ENCODE results near the gene APOL3. TPM values are rescaled to one million over a fixed set of nuclear protein-coding genes. Genes with fewer than 3 reads are reported as not detected.

The APOL3 gene
- total RNA-seq, 1 donor from 2014 or later, result 2.3 TPM

- H3K36me3 Mint-ChIP-seq (ENCODE audit: low read depth, unreplicated experiment), result no peaks in the 10 kb centered on the region
- FAIRE-seq (no peak), DNase-seq (ENCODE audit: low read depth) (no peak)
- H3K9me3 ChIP-seq (ENCODE audit: insufficient read depth, low read depth, low read length), result no peaks in the 10 kb centered on the region
- H3K27me3 ChIP-seq (ENCODE audit: insufficient read depth, low read length), result no peaks in the 10 kb centered on the region
- H3K4me1 ChIP-seq (ENCODE audit: insufficient read depth, low read length), result peaks cover 4% of the 10 kb centered on the region
- no peaks in the 10 kb centered on the region for H3K79me2 ChIP-seq (ENCODE audit: insufficient read depth, low read length)
- no peaks in the 10 kb centered on the region for H3K36me3 ChIP-seq (ENCODE audit: insufficient read depth, low read length)
- no peak overlapping the region for H2AFZ ChIP-seq (ENCODE audit: low read depth, low read length)
- TF ChIP-seq EZH2 (IDR thresholded peaks at IDR 0.05; ENCODE audit: insufficient read depth, low read length) (no peak), CTCF (IDR thresholded peaks at IDR 0.05; ENCODE audit: insufficient read depth, low read depth, low read length) (no peak)
- no peaks in the 10 kb centered on the region for H3K9me3 Mint-ChIP-seq (ENCODE audit: unreplicated experiment)
- H3K27me3 Mint-ChIP-seq (ENCODE audit: low read depth, unreplicated experiment), result peaks cover 2% of the 10 kb centered on the region
- H3K27ac Mint-ChIP-seq (ENCODE audit: unreplicated experiment), result no peak overlapping the region
- H3K4me3 ChIP-seq (ENCODE audit: insufficient read depth, low read depth, low read length), result no peak overlapping the region
- H4K20me1 ChIP-seq (ENCODE audit: insufficient read depth, low read length), result no peaks in the 10 kb centered on the region
- H3K27ac ChIP-seq (ENCODE audit: low read depth, low read length), result no peak overlapping the region
- H3K4me1 Mint-ChIP-seq (ENCODE audit: low read depth, unreplicated experiment), result no peaks in the 10 kb centered on the region
- no peak overlapping the region for H3K4me2 ChIP-seq (ENCODE audit: low read length)
- no peak overlapping the region for H3K4me3 Mint-ChIP-seq (ENCODE audit: unreplicated experiment)
- no peak overlapping the region for H3K9ac ChIP-seq (ENCODE audit: low read length)
These were observed 49.2 kb downstream of the APOL3 start for GRCh38 chr22:36111316-36111715.

GRCh38 chr22:36110306-36110881 lies 50.2 kb downstream of the APOL3 start:
- Mint-ChIP-seq H3K36me3 (ENCODE audit: low read depth, unreplicated experiment) (no peaks in the 10 kb centered on the region), H3K4me1 (ENCODE audit: low read depth, unreplicated experiment) (no peaks in the 10 kb centered on the region), H3K4me3 (ENCODE audit: unreplicated experiment) (no peak overlapping the region), H3K27ac (ENCODE audit: unreplicated experiment) (no peak overlapping the region), H3K9me3 (ENCODE audit: unreplicated experiment) (no peaks in the 10 kb centered on the region), H3K27me3 (ENCODE audit: low read depth, unreplicated experiment) (peaks cover 7% of the 10 kb centered on the region)
- no peaks in the 10 kb centered on the region for H3K27me3 ChIP-seq (ENCODE audit: insufficient read depth, low read length)
- no peaks in the 10 kb centered on the region for H4K20me1 ChIP-seq (ENCODE audit: insufficient read depth, low read length)
- H3K36me3 ChIP-seq (ENCODE audit: insufficient read depth, low read length), result no peaks in the 10 kb centered on the region
- no peak for FAIRE-seq
- no peaks in the 10 kb centered on the region for H3K79me2 ChIP-seq (ENCODE audit: insufficient read depth, low read length)
- no peak overlapping the region for H3K27ac ChIP-seq (ENCODE audit: low read depth, low read length)
- no peaks in the 10 kb centered on the region for H3K9me3 ChIP-seq (ENCODE audit: insufficient read depth, low read depth, low read length)
- TF ChIP-seq CTCF (IDR thresholded peaks at IDR 0.05; ENCODE audit: insufficient read depth, low read depth, low read length) (no peak), EZH2 (IDR thresholded peaks at IDR 0.05; ENCODE audit: insufficient read depth, low read length) (no peak)
- peak; percentile 29 for DNase-seq (ENCODE audit: low read depth)
- H3K4me3 ChIP-seq (ENCODE audit: insufficient read depth, low read depth, low read length), result no peak overlapping the region
- H2AFZ ChIP-seq (ENCODE audit: low read depth, low read length), result peak overlapping the region; percentile 58
- H3K4me1 ChIP-seq (ENCODE audit: insufficient read depth, low read length), result peaks cover 4% of the 10 kb centered on the region
- H3K9ac ChIP-seq (ENCODE audit: low read length), result no peak overlapping the region
- peak overlapping the region; percentile 33 for H3K4me2 ChIP-seq (ENCODE audit: low read length)

- no peak overlapping the region for H3K9ac ChIP-seq (ENCODE audit: low read length)
- Mint-ChIP-seq H3K9me3 (ENCODE audit: unreplicated experiment) (no peaks in the 10 kb centered on the region), H3K27ac (ENCODE audit: unreplicated experiment) (no peak overlapping the region), H3K27me3 (ENCODE audit: low read depth, unreplicated experiment) (peaks cover 7% of the 10 kb centered on the region), H3K4me3 (ENCODE audit: unreplicated experiment) (no peak overlapping the region), H3K36me3 (ENCODE audit: low read depth, unreplicated experiment) (no peaks in the 10 kb centered on the region), H3K4me1 (ENCODE audit: low read depth, unreplicated experiment) (no peaks in the 10 kb centered on the region)
- no peaks in the 10 kb centered on the region for H3K27me3 ChIP-seq (ENCODE audit: insufficient read depth, low read length)
- no peaks in the 10 kb centered on the region for H3K79me2 ChIP-seq (ENCODE audit: insufficient read depth, low read length)
- FAIRE-seq, result no peak
- no peak overlapping the region for H2AFZ ChIP-seq (ENCODE audit: low read depth, low read length)
- TF ChIP-seq EZH2 (IDR thresholded peaks at IDR 0.05; ENCODE audit: insufficient read depth, low read length) (no peak), CTCF (IDR thresholded peaks at IDR 0.05; ENCODE audit: insufficient read depth, low read depth, low read length) (no peak)
- no peaks in the 10 kb centered on the region for H4K20me1 ChIP-seq (ENCODE audit: insufficient read depth, low read length)
- no peaks in the 10 kb centered on the region for H3K9me3 ChIP-seq (ENCODE audit: insufficient read depth, low read depth, low read length)
- H3K4me3 ChIP-seq (ENCODE audit: insufficient read depth, low read depth, low read length), result no peak overlapping the region
- no peak overlapping the region for H3K27ac ChIP-seq (ENCODE audit: low read depth, low read length)
- DNase-seq (ENCODE audit: low read depth), result no peak
- no peaks in the 10 kb centered on the region for H3K36me3 ChIP-seq (ENCODE audit: insufficient read depth, low read length)
- H3K4me1 ChIP-seq (ENCODE audit: insufficient read depth, low read length), result peaks cover 4% of the 10 kb centered on the region
- no peak overlapping the region for H3K4me2 ChIP-seq (ENCODE audit: low read length)
These were observed 53.1 kb downstream of the APOL3 start for GRCh38 chr22:36107436-36107835.
